NCI-H524 treated with DMSO at 0.1 percent for 48 hours (cell line): ENCODE measurements around the gene NUMBL.
"Not testable (repeated sequence)": the region's sequence is repeated elsewhere in the genome, so short reads cannot be mapped to it uniquely, and the experiment has no call there.

ENCODE experiments used
- DNase-seq: peaks from one replicate; lab custom pipeline; 2025; lab: John Stamatoyannopoulos, UW

The NUMBL gene

GRCh38 chr19:40663695-40664692, 26.5 kb downstream of the NUMBL start:
- no peak for DNase-seq

DNA sequence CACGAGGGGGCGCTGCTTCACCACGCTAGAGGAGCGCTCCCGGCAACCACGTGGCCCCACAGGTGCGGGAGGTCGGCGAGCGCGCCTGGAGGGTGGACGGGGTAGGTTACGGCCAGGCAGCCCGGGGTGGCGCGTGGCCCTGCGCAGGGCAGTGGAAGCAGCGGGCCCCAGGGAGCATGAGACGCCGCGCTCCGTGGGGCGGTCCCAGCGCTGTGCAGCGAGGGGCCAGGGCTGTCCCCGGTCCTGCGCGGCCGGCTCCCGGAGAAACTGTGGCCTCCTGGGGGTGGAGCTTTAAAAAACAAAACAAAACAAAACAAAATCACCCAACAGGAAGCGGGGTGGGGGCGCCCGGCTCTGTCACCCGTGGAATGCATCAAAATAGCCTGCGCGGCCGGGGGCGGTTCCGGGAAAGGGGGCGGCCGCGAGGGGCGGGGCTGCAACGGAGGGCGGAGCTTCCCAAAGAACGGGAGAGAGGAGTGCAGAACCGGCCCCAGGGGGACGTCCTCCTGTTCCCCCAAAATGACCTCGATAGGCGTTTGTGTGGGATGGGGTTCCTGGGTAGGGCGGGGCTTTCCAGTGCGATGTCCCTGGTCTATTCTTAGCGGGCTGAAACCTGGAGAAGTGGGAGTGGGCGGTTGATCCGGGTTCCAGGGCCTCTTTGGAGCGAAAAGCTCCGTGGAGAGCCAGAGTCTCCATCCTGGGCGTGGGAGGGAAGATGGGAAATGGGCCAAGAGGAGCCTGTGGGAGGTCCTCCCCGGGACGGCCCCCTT, 27.3 kb downstream of the NUMBL start:
- DNase-seq: peak; percentile 42

- DNase-seq: no peak
Observed at GRCh38 chr19:40661616-40662015, 28.8 kb downstream of the NUMBL start.

DNA sequence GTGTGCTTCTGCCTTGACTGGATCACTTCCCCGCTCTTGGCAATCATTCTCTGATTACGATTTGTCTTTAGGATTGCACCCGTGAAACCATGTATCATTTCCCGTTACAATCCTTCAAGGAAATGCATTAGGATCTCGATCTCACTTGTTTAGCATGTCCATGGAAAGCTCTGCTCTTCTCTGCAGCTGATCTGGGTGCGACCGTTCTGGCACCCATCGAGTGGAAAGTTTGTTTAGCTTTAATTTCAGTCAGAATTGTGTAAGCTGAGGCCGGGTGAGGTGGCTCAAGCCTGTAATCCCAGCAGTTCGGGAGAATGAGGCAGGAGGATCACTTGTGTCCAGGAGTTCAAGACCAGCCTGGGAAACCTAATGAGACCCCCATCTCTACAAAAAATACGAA, 30.9 kb downstream of the NUMBL start:
- DNase-seq: no peak

DNA sequence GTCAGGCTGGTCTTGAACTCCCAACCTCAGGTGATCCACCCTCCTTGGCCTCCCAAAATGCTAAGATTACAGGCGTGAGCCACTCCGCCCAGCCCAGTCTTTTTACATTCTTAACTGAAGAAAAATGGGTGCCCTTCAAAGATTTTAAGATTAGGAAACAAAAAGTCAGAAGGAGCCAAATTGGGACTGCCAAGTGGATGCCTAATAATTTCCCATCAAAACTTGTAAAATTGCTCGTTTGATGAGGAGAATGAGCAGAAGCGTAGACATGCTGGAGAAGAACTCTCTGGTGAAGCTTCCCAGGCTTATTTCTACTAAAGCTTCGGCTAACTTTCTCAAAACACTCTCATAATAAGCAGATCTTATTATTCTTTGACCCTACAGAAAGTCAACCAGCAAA, 31.3 kb downstream of the NUMBL start:
- no peak for DNase-seq

DNA sequence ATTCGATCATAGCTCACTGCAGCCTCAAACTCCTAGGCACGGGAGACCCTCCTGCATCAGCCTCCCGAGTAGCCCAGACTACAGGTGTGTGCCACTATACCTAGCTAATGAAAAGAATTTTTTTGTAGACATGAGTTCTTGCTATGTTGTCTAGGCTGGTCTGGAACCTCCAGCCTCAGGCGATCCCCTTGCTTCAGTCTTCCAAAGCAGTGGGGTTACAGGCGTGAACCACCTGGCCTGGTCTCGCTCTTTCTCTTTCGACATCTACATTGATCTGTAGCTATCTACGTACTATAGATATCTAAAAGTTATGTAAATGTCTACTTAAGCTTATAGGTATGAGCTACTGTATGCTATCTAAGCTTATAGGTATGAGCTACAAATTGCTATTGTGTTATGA, 32.4 kb downstream of the NUMBL start:
- DNase-seq: no peak

GRCh38 chr19:40655684-40656083, 34.8 kb downstream of the NUMBL start:
- not testable (repeated sequence) for DNase-seq

DNA sequence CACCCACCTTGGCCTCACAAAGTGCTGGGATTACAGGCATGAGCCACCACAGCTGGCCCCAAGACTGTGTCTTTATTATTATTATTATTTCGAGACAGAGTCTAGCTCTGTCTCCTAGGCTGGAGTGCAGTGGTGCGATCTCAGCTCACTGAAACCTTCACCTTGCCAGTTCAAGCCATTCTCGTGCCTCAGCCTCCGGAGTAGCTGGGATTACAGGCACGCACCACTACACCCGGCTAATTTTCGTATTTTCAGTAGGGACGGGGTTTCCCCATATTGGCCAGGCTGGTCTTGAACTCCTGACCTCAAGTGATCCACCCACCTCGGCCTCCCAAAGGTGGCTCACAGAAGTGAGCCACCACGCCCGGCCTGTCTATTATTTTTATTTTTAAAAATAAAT, 38.1 kb downstream of the NUMBL start:
- DNase-seq: not testable (repeated sequence)

DNA sequence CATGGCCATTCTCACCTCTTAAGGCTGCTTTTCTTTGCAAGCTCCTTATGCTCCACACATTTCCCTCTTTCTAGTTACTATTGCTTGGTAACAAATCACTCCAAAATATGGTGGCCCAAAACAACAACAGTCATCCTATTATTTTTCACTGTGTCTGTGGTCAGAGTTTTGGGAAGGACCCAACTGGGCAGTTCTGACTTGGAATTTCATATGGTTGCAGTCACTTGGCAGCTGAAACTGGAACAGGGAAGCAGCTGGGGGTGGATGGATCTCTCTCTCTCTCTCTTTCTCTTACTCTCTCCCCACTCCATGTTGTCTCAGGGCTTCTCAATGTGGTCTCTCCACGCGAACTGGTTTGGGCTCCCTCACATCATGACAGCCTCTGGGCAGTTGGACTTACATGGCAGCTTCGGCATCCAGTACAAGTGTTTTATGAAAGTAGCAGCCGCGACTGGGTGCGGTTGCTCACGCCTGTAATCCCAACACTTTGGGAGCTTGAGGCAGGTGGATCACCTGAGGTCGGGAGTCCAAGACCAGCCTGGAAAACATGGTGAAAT, 39.6 kb downstream of the NUMBL start:
- DNase-seq: no peak

GRCh38 chr19:40649903-40650675, 40.4 kb downstream of the NUMBL start:
- DNase-seq: not testable (repeated sequence)

GRCh38 chr19:40646743-40647254, 43.7 kb downstream of the NUMBL start:
- no peak for DNase-seq

DNA sequence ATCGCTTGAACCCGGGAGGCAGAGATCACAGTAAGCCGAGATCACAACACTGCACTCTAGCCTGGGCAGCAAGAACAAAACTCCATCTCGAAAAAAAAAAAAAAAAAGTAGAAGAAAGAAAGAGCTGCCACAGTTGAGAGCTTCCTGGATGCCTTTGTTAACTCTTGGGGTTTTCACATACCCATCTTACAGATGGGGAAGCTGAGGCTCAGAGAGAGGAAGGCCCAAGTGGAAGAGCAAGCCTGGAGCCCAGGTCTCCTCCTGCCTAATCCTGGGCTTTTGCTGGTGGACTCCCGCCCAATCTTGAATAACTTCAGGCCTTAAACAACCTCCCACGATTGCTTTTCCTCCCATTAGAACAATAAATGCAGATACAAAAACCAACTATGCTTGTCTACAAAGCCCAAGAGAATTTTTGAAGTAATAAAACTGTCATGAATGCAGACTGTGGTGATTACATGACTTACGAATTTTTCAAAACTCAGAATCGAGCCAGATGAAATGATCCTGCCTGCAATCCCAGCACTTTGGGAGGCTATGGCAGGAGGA, 47.6 kb downstream of the NUMBL start:
- no peak for DNase-seq

DNA sequence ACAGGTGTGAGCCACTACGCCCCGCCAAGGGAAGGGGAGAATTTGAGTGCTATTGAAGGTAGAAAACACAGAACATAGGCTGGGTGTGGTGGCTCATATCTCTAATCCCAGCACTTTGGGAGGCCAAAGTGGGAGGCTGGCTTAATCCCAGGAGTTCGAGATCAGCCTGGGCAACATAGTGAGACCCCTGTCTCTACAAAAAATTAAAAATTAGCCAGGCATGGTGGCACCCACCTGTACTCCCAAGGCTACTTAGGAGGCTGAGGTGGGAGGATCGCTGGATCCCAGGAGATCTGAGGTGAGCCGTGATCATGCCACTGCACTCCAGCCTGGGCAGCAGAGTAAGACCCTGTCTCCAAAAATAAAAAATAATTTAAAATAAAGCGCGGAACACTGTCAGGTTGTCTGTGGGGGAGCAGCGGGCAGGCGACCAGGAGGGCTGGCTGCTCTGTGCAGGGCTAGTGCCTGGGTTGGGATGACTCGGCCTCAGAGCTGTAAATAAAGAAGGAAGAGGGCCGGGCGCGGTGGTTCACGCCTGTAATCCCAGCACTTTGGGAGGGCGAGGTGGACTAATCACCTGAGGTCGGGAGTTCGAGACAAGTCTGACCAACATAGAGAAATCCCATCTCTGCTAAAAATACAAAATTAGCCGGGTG, 48.3 kb downstream of the NUMBL start:
- DNase-seq: no peak

- no peak for DNase-seq
Observed at GRCh38 chr19:40641281-40641680, 49.2 kb downstream of the NUMBL start.

DNA sequence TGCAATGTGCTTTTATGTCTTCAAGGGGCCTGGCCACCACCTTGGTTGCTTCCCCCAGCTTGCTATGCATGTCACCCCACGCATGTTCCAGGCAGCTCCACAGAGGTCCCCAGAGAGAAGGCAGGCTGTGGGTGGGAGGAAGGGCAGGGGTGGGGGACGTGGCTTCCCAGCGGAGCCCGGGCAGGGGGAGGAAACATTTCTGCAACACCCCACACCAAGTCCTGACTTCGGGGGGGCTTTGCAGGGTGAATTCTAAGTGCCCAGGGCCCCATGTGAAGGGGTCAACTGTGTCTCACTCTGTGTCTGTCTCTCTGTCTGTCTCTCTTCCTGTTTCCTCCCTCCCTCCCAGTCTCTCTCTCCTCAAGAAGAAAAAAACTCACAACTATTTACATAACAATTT, 49.7 kb downstream of the NUMBL start:
- DNase-seq: no peak

DNA sequence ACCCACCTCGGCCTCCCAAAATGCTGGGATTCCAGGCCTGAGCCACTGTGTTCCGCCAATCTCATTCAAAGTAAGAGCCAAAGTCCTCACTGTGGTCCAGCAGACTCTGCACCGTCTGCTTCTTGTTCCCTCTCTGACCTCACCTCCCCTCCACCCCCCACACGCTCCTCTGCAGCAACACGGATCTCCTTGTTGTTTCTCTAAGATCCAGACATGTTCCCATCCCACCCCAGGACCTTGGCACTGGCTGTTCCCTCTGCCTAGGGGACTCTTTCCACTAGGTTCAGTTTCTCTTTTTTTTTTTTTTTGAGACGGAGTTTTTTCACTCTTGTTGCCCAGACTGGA, 50.8 kb downstream of the NUMBL start:
- DNase-seq: no peak

DNA sequence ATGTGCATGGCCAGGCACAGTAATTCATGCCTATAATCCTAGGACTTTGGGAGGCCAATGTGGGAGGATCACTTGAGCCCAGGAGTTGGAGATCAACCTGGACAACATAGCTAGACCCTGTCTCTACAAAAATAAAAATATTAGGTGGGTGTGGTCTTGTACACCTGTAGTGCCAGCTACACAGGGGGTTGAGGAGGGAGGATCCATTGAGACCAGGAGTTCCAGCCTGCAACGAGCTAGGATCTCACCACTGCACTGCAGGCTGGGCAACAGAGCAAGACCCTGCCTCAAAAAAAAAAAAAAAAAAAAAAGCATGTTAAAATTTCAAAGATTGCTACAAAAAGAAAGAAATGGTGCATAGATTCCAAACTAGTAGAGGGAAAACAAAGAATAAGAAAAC, 52.1 kb downstream of the NUMBL start:
- DNase-seq: no peak

GRCh38 chr19:40633207-40633606, 57.2 kb downstream of the NUMBL start:
- DNase-seq: no peak

GRCh38 chr19:40632311-40633036, 58.0 kb downstream of the NUMBL start:
- no peak for DNase-seq

GRCh38 chr19:40630571-40631160, 59.8 kb downstream of the NUMBL start:
- no peak for DNase-seq
